GM21723 (cell line): Measurements from ENCODE around the gene NDRG3.
"Not testable (repeated sequence)": the region's sequence is repeated elsewhere in the genome, so short reads cannot be mapped to it uniquely, and the experiment has no call there.

Experiments
- ATAC-seq: cut with Tn5 transposase; IDR thresholded peaks from one replicate; pipeline ENCODE4 v1.9.1; 2021; ENCODE audit warnings: mild to moderate bottlenecking, moderate library complexity; ENCODE audit not compliant: unreplicated experiment

NDRG3 gene

GRCh38 chr20:36695467-36695866 lies 50.4 kb downstream of the NDRG3 start:
- not testable (repeated sequence) for ATAC-seq

GRCh38 chr20:36688630-36689029 lies 57.3 kb downstream of the NDRG3 start:
- no peak for ATAC-seq

GRCh38 chr20:36687850-36688249 lies 58.0 kb downstream of the NDRG3 start:
- ATAC-seq, result no peak

- no peak for ATAC-seq
Observed at GRCh38 chr20:36686944-36687343, 58.9 kb downstream of the NDRG3 start.

- ATAC-seq, result no peak
Observed at GRCh38 chr20:36686504-36686903, 59.4 kb downstream of the NDRG3 start.

- ATAC-seq, result no peak
Observed at GRCh38 chr20:36684747-36685146, 61.1 kb downstream of the NDRG3 start.

GRCh38 chr20:36682311-36682710 lies 63.6 kb downstream of the NDRG3 start:
- no peak for ATAC-seq

- no peak for ATAC-seq
Observed at GRCh38 chr20:36677422-36677771, 68.5 kb downstream of the NDRG3 start.

GRCh38 chr20:36676701-36677421 lies 69.0 kb downstream of the NDRG3 start:
- ATAC-seq, result no peak

GRCh38 chr20:36675545-36675944 lies 70.3 kb downstream of the NDRG3 start:
- ATAC-seq, result not testable (repeated sequence)

GRCh38 chr20:36672991-36673390 lies 72.9 kb downstream of the NDRG3 start:
- ATAC-seq, result no peak

- ATAC-seq, result no peak
Observed at GRCh38 chr20:36670665-36671357, 75.1 kb downstream of the NDRG3 start.

- ATAC-seq, result no peak
Observed at GRCh38 chr20:36666181-36666740, 79.6 kb downstream of the NDRG3 start.

GRCh38 chr20:36663031-36663430 lies 82.9 kb downstream of the NDRG3 start:
- ATAC-seq, result no peak

GRCh38 chr20:36658300-36658699 lies 87.6 kb downstream of the NDRG3 start:
- ATAC-seq, result no peak

- ATAC-seq, result no peak
Observed at GRCh38 chr20:36656733-36657132, 89.2 kb downstream of the NDRG3 start.

GRCh38 chr20:36655004-36655403 lies 90.9 kb downstream of the NDRG3 start:
- no peak for ATAC-seq

GRCh38 chr20:36654506-36654905 lies 91.4 kb downstream of the NDRG3 start:
- ATAC-seq, result no peak

GRCh38 chr20:36653456-36653855 lies 92.4 kb downstream of the NDRG3 start:
- no peak for ATAC-seq

- no peak for ATAC-seq
Observed at GRCh38 chr20:36647196-36648121, 98.4 kb downstream of the NDRG3 start.

GRCh38 chr20:36646678-36647077 lies 99.2 kb downstream of the NDRG3 start:
- ATAC-seq, result no peak
